Activated CD8-positive, alpha-beta T cell treated with anti-CD3 and anti-CD28 coated beads for 36 hours (primary cell): ENCODE measurements around the gene RADIL. TPM values are rescaled to one million over a fixed set of nuclear protein-coding genes. Genes with fewer than 3 reads are reported as not detected.

Experiments
- ATAC-seq: fragments of 200-7000 bp; cut with Tn5 transposase; one replicate; pipeline ENCODE4 v1.10.0; 2021; ENCODE audit warnings: mild to moderate bottlenecking, moderate library complexity
- CTCF ChIA-PET: fragments of 350-600 bp; sonication (Branson Sonifier 250); formaldehyde crosslinking; loops from one replicate; lab custom pipeline; 2021; ENCODE audit warnings: antibody characterized with exemption; lab: Charles Lee
- POLR2A ChIA-PET: fragments of 350-600 bp; sonication (Branson Sonifier 250); formaldehyde crosslinking; loops from one replicate; lab custom pipeline; 2021; ENCODE audit warnings: antibody characterized with exemption; lab: Charles Lee
- DNase-seq: peaks from one replicate; pipeline ENCODE4 v3.0.0-alpha.2; 2020
- H3K27ac Mint-ChIP-seq: one replicate; pipeline ENCODE4 v1.8.0; 2021; ENCODE audit warnings: mild to moderate bottlenecking, mixed read lengths
- H3K27me3 Mint-ChIP-seq: one replicate; pipeline ENCODE4 v1.8.0; 2021; ENCODE audit warnings: mixed read lengths
- H3K36me3 Mint-ChIP-seq: one replicate; pipeline ENCODE4 v1.8.0; 2021; ENCODE audit warnings: low read depth, mixed read lengths
- H3K4me1 Mint-ChIP-seq: one replicate; pipeline ENCODE4 v1.8.0; 2021; ENCODE audit warnings: low read depth, mixed read lengths
- H3K4me3 Mint-ChIP-seq: one replicate; pipeline ENCODE4 v1.8.0; 2021; ENCODE audit warnings: mild to moderate bottlenecking, moderate library complexity, mixed read lengths
- H3K9me3 Mint-ChIP-seq: one replicate; pipeline ENCODE4 v1.8.0; 2021; ENCODE audit warnings: mixed read lengths
- CTCF ChIP-seq: fragments of 200-600 bp; IDR thresholded peaks from one replicate; pipeline ENCODE4 v1.8.0; 2022; ENCODE audit warnings: antibody characterized with exemption, mild to moderate bottlenecking
- intact Hi-C: fragments of 100-400 bp; cut with micrococcal nuclease; formaldehyde crosslinking; loops from one replicate; pipeline ENCODE4 v1.10.0; 2022
- total RNA-seq, 2 experiments: library from RNA; stranded (reverse); gene quantifications; one replicate each; pipeline ENCODE4 v1.2.3, GENCODE V29; 2021

Gene RADIL
- total RNA-seq, 2 experiments from 2014 or later = 0.65 to 0.77 TPM

GRCh38 chr7:4878336-4879335 is 4.9 kb downstream of the RADIL start:
- ChIA-PET POLR2A (no interaction called here), CTCF (no interaction called here)
- H3K9me3 Mint-ChIP-seq = no peaks in the 10 kb centered on the region
- no peak overlapping the region for H3K27ac Mint-ChIP-seq
- no peaks in the 10 kb centered on the region for H3K36me3 Mint-ChIP-seq
- ATAC-seq (no peak), DNase-seq (no peak)
- no peak for TF ChIP-seq CTCF
- peaks cover 7% of the 10 kb centered on the region for H3K4me1 Mint-ChIP-seq
- no peak overlapping the region for H3K4me3 Mint-ChIP-seq
- intact Hi-C loops = no loop called here
- H3K27me3 Mint-ChIP-seq = peaks cover 18% of the 10 kb centered on the region

GRCh38 chr7:4876586-4876985 is 6.9 kb downstream of the RADIL start:
- ATAC-seq (no peak), DNase-seq (no peak)
- ChIA-PET CTCF (no interaction called here), POLR2A (no interaction called here)
- intact Hi-C loops = no loop called here
- H3K27me3 Mint-ChIP-seq = peaks cover 15% of the 10 kb centered on the region
- H3K36me3 Mint-ChIP-seq = no peaks in the 10 kb centered on the region
- H3K27ac Mint-ChIP-seq = no peak overlapping the region
- no peak overlapping the region for H3K4me3 Mint-ChIP-seq
- no peak for TF ChIP-seq CTCF
- H3K9me3 Mint-ChIP-seq = no peaks in the 10 kb centered on the region
- no peaks in the 10 kb centered on the region for H3K4me1 Mint-ChIP-seq

- POLR2A ChIA-PET = no interaction called here
- DNase-seq (no peak), ATAC-seq (no peak)
- TF ChIP-seq CTCF = no peak
- H3K36me3 Mint-ChIP-seq = no peaks in the 10 kb centered on the region
- no peak overlapping the region for H3K27ac Mint-ChIP-seq
- intact Hi-C loops = no loop called here
- CTCF ChIA-PET = no interaction called here
- no peak overlapping the region for H3K4me3 Mint-ChIP-seq
- no peaks in the 10 kb centered on the region for H3K9me3 Mint-ChIP-seq
- H3K27me3 Mint-ChIP-seq = peaks cover 17% of the 10 kb centered on the region
- H3K4me1 Mint-ChIP-seq = peaks cover 3% of the 10 kb centered on the region
Measured at GRCh38 chr7:4875391-4875790, 8.1 kb downstream of the RADIL start.

- Mint-ChIP-seq H3K4me3 (no peak overlapping the region), H3K27ac (no peak overlapping the region), H3K27me3 (peaks cover 19% of the 10 kb centered on the region), H3K4me1 (peaks cover 3% of the 10 kb centered on the region), H3K9me3 (no peaks in the 10 kb centered on the region), H3K36me3 (no peaks in the 10 kb centered on the region)
- no peak for TF ChIP-seq CTCF
- ChIA-PET POLR2A (no interaction called here), CTCF (no interaction called here)
- DNase-seq (no peak), ATAC-seq (no peak)
- intact Hi-C loops = no loop called here
Measured at GRCh38 chr7:4873071-4873944, 10.2 kb downstream of the RADIL start.
